GM12873 (cell line): ENCODE results near the gene CYLD.

ENCODE experiments used
- TF ChIP-seq, protein P1 (sequence below): IDR thresholded peaks from 2 replicates; pipeline ENCODE4 v1.5.1; 2012; ENCODE audit warnings: low read depth, mild to moderate bottlenecking, moderate library complexity, low read length, control low read depth; ENCODE audit not compliant: insufficient read depth; ENCODE audit errors: missing control alignments

CYLD gene

DNA sequence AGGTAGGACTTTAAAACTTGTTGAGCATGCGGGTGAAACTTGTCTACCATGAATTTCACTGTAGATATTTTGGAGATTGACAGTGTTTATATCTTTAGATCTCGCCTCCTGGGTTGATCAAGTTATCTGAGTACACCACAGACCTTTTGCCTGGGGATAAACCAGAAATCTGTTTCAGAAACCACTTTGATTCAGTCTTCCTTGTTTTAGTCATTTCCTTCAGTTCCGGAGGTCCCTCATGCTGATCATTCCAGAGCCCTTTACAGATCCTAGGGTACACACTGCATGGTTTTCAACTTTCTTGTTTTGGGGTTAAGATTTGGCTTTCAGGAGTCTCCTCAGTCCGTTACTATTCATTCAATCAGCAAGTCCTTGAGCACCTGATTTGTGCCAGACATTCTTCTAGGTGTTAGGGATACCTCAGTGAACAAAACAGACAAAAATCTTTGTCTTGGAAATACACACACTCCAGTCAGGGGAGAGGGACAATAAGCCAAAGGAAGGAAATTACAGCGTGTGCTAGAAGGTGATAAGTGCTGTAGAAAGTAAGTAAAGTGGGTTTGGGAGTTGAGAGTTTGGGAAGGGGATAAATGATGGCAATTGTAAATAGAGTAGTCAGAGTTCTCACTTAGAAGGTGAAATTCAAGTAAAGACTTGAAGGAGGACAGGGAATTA, 36.3 kb upstream of the CYLD start:
- TF ChIP-seq, protein P1, sequence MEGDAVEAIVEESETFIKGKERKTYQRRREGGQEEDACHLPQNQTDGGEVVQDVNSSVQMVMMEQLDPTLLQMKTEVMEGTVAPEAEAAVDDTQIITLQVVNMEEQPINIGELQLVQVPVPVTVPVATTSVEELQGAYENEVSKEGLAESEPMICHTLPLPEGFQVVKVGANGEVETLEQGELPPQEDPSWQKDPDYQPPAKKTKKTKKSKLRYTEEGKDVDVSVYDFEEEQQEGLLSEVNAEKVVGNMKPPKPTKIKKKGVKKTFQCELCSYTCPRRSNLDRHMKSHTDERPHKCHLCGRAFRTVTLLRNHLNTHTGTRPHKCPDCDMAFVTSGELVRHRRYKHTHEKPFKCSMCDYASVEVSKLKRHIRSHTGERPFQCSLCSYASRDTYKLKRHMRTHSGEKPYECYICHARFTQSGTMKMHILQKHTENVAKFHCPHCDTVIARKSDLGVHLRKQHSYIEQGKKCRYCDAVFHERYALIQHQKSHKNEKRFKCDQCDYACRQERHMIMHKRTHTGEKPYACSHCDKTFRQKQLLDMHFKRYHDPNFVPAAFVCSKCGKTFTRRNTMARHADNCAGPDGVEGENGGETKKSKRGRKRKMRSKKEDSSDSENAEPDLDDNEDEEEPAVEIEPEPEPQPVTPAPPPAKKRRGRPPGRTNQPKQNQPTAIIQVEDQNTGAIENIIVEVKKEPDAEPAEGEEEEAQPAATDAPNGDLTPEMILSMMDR = no peak

DNA sequence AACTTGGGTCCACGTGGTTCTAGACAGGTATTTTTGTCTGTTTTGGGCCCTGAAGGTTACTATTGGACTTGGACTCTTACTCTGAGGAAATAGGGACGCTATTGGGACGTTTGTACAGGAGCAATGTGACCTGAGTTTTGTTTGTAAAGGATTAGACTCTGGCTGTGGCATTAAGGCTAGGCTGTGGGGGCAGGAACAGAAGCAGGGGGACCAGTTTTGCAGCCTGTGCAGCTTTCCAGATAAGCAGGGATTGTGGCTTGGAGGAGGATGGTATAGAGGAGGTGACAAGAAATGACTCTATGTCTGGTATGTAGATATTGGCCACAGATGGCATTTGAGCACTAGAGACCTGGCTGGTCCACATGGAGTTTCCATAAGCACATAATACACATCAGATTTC, 35.6 kb upstream of the CYLD start:
- TF ChIP-seq, protein P1 = no peak

DNA sequence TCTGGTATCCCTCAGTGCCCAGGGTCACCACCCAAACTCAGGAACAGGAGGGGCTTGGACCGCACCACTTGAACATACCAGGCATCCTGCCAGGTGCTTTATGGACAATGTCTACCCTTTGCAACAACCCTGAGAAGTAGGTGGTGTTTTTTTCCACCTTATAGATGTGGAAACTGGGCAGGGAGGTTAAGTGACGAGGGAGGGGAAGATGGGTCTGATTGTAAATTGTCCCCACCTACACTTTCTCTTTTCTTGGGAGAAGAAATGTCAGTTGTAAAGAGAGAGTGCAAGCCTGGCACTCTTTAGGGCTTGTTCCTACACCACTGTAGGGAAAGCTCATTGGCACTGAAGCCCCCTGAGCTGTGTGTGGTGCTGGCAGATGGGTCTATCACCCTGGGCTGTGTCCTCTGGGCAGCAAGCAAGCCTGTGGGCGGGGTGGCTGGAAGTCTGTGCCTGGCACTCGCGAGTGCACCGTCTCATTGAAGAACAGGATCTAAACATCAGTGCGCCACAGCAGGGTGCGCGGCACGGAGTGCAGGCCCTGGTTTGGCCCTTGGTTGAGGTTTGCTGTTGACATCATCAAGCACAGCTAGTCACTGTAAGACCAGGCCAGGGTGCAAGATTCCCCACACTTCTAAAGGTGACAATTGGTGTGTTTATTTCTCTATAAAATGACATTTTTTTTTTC, 33.4 kb upstream of the CYLD start:
- TF ChIP-seq, protein P1 = no peak

DNA sequence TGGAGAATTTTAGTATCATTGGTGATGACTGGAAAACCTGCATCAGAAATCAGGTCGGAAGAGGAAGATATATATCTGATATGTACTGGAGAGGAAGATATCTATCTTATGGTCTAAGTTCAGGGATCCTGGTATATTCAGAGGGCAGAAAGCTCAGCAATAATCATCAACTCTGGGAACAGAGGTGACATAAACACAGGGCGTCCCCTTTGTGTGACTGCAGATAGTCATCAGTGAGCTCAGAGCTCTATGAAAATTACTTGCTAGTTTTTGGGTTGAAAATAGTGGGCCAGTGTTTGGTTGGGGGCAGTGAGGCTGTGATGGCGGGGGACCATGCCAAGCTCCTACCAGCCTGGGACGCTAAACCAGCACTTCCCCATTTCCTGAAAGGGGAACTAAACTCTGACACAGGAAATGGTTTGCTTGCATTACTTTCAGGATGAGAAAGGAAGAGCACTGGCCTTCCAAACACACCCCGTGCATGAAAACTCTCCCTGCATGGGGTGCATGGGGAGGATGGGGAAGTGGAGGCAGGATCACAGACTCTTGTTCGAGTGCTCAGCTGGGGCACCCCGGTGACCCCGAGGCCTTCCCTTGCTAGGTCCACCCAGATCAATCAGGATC, 32.7 kb upstream of the CYLD start:
- TF ChIP-seq, protein P1 = no peak

DNA sequence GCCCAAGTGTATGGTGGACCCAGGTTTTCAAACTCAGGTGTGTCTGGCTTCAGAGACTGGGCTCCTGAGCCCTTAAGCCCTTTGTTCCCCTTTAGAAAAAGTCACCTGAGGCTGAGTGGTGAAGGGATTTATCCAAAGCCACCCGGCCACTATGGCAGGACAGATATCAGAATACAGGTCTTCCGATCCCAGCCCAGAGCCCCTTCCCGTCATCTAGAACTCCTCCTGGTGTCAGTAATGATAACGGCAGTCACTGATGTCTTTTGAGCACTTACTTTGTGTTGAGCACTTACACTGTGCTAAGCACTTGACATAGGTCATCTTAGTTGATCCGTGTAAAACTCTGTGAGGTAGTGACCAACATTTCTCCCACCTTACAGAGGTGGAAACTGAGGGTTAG, 31.9 kb upstream of the CYLD start:
- TF ChIP-seq, protein P1 = no peak

DNA sequence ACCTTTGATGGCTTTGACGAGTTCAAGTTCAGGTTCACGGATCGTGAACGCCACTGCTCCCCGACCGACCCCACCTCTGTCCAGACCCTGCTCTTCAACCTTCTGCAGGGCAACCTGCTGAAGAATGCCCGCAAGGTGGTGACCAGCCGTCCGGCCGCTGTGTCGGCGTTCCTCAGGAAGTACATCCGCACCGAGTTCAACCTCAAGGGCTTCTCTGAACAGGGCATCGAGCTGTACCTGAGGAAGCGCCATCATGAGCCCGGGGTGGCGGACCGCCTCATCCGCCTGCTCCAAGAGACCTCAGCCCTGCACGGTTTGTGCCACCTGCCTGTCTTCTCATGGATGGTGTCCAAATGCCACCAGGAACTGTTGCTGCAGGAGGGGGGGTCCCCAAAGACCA, 30.8 kb upstream of the CYLD start:
- TF ChIP-seq, protein P1 = no peak

DNA sequence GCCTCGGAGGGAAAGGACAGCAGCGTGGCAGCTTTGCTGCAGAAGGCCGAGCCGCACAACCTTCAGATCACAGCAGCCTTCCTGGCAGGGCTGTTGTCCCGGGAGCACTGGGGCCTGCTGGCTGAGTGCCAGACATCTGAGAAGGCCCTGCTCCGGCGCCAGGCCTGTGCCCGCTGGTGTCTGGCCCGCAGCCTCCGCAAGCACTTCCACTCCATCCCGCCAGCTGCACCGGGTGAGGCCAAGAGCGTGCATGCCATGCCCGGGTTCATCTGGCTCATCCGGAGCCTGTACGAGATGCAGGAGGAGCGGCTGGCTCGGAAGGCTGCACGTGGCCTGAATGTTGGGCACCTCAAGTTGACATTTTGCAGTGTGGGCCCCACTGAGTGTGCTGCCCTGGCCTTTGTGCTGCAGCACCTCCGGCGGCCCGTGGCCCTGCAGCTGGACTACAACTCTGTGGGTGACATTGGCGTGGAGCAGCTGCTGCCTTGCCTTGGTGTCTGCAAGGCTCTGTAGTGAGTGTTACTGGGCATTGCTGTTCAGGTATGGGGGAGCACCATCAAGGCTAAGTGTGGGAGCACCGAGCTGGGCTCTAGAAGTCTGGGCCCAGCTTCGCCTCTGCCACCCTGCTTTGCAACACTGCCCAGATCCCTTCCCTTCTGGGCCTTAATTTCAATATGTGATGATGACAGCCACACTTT, 29.9 kb upstream of the CYLD start:
- TF ChIP-seq, protein P1 = no peak
